Right lung (tissue), 5 donors: ENCODE results near the gene HADHB. TPM values are rescaled to one million over a fixed set of nuclear protein-coding genes. Genes with fewer than 3 reads are reported as not detected.
"Not testable (repeated sequence)": the region's sequence is repeated elsewhere in the genome, so short reads cannot be mapped to it uniquely, and the experiment has no call there.

ENCODE experiments used
- DNase-seq, 2 donors: peaks; one replicate each; pipeline ENCODE4 v3.0.0-alpha.2; 2013
- polyA plus RNA-seq, 5 donors: library from polyadenylated mRNA; unstranded; fragments of 120-200 nt; gene quantifications; one replicate each; pipeline versions ENCODE4 v1.2.1 to v1.2.3, GENCODE V29; 2013; ENCODE audit warnings: inconsistent platforms in 1 of 5, low replicate concordance in 1 of 5; ENCODE audit not compliant: insufficient read length in 5 of 5, insufficient read depth in 1 of 5

Gene HADHB
- polyA plus RNA-seq, 5 donors, result 120 to 155 (median 136) TPM

GRCh38 chr2:26326514-26326913 is 81.8 kb downstream of the HADHB start:
- no peak for DNase-seq

GRCh38 chr2:26327291-26328272 is 82.8 kb downstream of the HADHB start:
- no peak for DNase-seq

GRCh38 chr2:26329083-26329482 is 84.3 kb downstream of the HADHB start:
- not testable (repeated sequence) for DNase-seq

GRCh38 chr2:26330114-26330549 is 85.4 kb downstream of the HADHB start:
- peak; percentile 54 to 68 for DNase-seq

- DNase-seq, result no peak
These were observed 85.9 kb downstream of the HADHB start for GRCh38 chr2:26330604-26331003.

GRCh38 chr2:26331321-26331720 is 86.6 kb downstream of the HADHB start:
- DNase-seq, result not testable (repeated sequence)

GRCh38 chr2:26333293-26333692 is 88.6 kb downstream of the HADHB start:
- DNase-seq, result no peak

GRCh38 chr2:26335231-26335630 is 90.5 kb downstream of the HADHB start:
- DNase-seq, result peak; percentile 51 to 57

- no peak for DNase-seq
These were observed 92.0 kb downstream of the HADHB start for GRCh38 chr2:26336719-26337118.

- no peak for DNase-seq
These were observed 92.6 kb downstream of the HADHB start for GRCh38 chr2:26337298-26337697.

Other genes starting within 250 kb of the HADHB start
- 100 to 1,000 TPM in 4 of 5 donors, 10 to 100 TPM in 1; 88.4 to 146 (median 122) TPM for gene RAB10, start 210.9 kb upstream of the HADHB start, polyA plus RNA-seq
- 1 to 10 TPM; 6.5 to 9.0 (median 8.0) TPM for gene GAREM2, start 71.9 kb upstream of the HADHB start, polyA plus RNA-seq
- gene HADHA, start 307 bp upstream of the HADHB start, polyA plus RNA-seq, result 100 to 1,000 TPM; 183 to 233 (median 206) TPM
- 10 to 100 TPM; 11.5 to 19.6 (median 17.3) TPM for gene SELENOI, start 101.2 kb downstream of the HADHB start, polyA plus RNA-seq
- gene ADGRF3, start 101.8 kb downstream of the HADHB start, polyA plus RNA-seq, result 1 to 10 TPM in 4 of 5 donors, under 1 TPM in 1; 0.88 to 2.0 (median 1.9) TPM
- 1 to 10 TPM; 1.1 to 8.5 (median 6.9) TPM for gene DRC1, start 157.0 kb downstream of the HADHB start, polyA plus RNA-seq
- 1 to 10 TPM in 1 of 5 donors, under 1 TPM in 3, not detected in 1; 0.03 to 1.5 (median 0.17) TPM for gene OTOF, start 233.2 kb downstream of the HADHB start, polyA plus RNA-seq